ENCODE measurements around the gene SLC29A3. TPM values are rescaled to one million over a fixed set of nuclear protein-coding genes. Genes with fewer than 3 reads are reported as not detected.
"Not testable (repeated sequence)": the region's sequence is repeated elsewhere in the genome, so short reads cannot be mapped to it uniquely, and the experiment has no call there.

The SLC29A3 gene
- 0.53 and 0.77 TPM in 2 replicates for total RNA-seq

- H3K4me3 ChIP-seq (ENCODE audit: low read depth, low read length), result peak within 1 kb of the TSS; percentile 57
- DNase-seq (ENCODE audit: low read depth) (peak; percentile 57), FAIRE-seq (no peak)
- H3K36me3 ChIP-seq (ENCODE audit: control insufficient read depth, insufficient read depth, low read length), result no peaks in the 10 kb centered on the region
- no peaks in the 10 kb centered on the region for H3K27me3 ChIP-seq (ENCODE audit: control insufficient read depth, insufficient read depth, low read length)
- TF ChIP-seq CTCF (IDR thresholded peaks at IDR 0.05; ENCODE audit: insufficient read depth, low read length, severe bottlenecking), result peak; percentile 91
Measured at GRCh38 chr10:71319042-71319799, at the start of gene SLC29A3. Gene SLC29A3, plus strand, starts transcription at chr10:71319259. Its CDS starts 51 bp downstream, at chr10:71319310.

- Histone ChIP-seq H3K27me3 (ENCODE audit: control insufficient read depth, insufficient read depth, low read length) (no peaks in the 10 kb centered on the region), H3K36me3 (ENCODE audit: control insufficient read depth, insufficient read depth, low read length) (peaks cover 3% of the 10 kb centered on the region), H3K4me3 (ENCODE audit: low read depth, low read length) (no peak overlapping the region)
- TF ChIP-seq CTCF (IDR thresholded peaks at IDR 0.05; ENCODE audit: insufficient read depth, low read length, severe bottlenecking), result no peak
- FAIRE-seq (no peak), DNase-seq (ENCODE audit: low read depth) (peak; percentile 18)
Measured at GRCh38 chr10:71269301-71270288, 49.5 kb upstream of the SLC29A3 start.

- H3K36me3 ChIP-seq (ENCODE audit: control insufficient read depth, insufficient read depth, low read length), result peaks cover 3% of the 10 kb centered on the region
- H3K4me3 ChIP-seq (ENCODE audit: low read depth, low read length), result no peak overlapping the region
- H3K27me3 ChIP-seq (ENCODE audit: control insufficient read depth, insufficient read depth, low read length), result no peaks in the 10 kb centered on the region
- DNase-seq (ENCODE audit: low read depth) (peak; percentile 60), FAIRE-seq (no peak)
- peak; percentile 78 for TF ChIP-seq CTCF (IDR thresholded peaks at IDR 0.05; ENCODE audit: insufficient read depth, low read length, severe bottlenecking)
Measured at GRCh38 chr10:71270301-71271220, 48.5 kb upstream of the SLC29A3 start.

- peaks cover 3% of the 10 kb centered on the region for H3K36me3 ChIP-seq (ENCODE audit: control insufficient read depth, insufficient read depth, low read length)
- FAIRE-seq (no peak), DNase-seq (ENCODE audit: low read depth) (no peak)
- no peaks in the 10 kb centered on the region for H3K27me3 ChIP-seq (ENCODE audit: control insufficient read depth, insufficient read depth, low read length)
- no peak for TF ChIP-seq CTCF (IDR thresholded peaks at IDR 0.05; ENCODE audit: insufficient read depth, low read length, severe bottlenecking)
- no peak overlapping the region for H3K4me3 ChIP-seq (ENCODE audit: low read depth, low read length)
Measured at GRCh38 chr10:71271662-71272055, 47.4 kb upstream of the SLC29A3 start.

- Histone ChIP-seq H3K4me3 (ENCODE audit: low read depth, low read length) (no peak overlapping the region), H3K36me3 (ENCODE audit: control insufficient read depth, insufficient read depth, low read length) (peaks cover 3% of the 10 kb centered on the region), H3K27me3 (ENCODE audit: control insufficient read depth, insufficient read depth, low read length) (no peaks in the 10 kb centered on the region)
- DNase-seq (ENCODE audit: low read depth), result peak; percentile 56
- no peak for TF ChIP-seq CTCF (IDR thresholded peaks at IDR 0.05; ENCODE audit: insufficient read depth, low read length, severe bottlenecking)
- FAIRE-seq, result peak; percentile 43
Measured at GRCh38 chr10:71272056-71272771, 46.8 kb upstream of the SLC29A3 start.

GRCh38 chr10:71272974-71273373 is 46.1 kb upstream of the SLC29A3 start:
- DNase-seq (ENCODE audit: low read depth); H3K27me3 ChIP-seq (ENCODE audit: control insufficient read depth, insufficient read depth, low read length); H3K36me3 ChIP-seq (ENCODE audit: control insufficient read depth, insufficient read depth, low read length); H3K4me3 ChIP-seq (ENCODE audit: low read depth, low read length); FAIRE-seq: not testable (repeated sequence)
